ENCODE measurements around the gene MPC1L. TPM values are rescaled to one million over a fixed set of nuclear protein-coding genes. Genes with fewer than 3 reads are reported as not detected.

MPC1L gene
- total RNA-seq, 4 donors from 2014 or later: not detected

DNA sequence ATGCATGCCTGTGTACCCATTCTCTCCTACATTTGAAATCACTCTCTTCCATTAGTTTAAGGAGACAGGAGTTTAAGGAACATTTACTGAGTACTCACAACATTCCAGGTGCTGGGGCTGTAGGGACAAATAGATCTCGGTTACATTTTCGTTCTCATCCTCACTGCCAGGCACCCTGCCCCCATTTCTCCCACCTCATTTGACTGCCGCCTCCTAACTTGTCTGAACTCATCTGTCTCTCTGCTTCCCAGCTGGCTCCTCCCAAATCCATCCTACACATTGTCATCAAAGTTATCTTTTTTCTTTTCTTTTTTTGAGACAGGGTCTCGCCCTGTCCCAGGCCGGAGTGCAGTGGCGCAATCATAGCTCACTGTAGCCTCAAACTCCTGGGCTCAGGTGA, 19.8 kb upstream of the MPC1L start:
- intact Hi-C loops (cut with DNase I; ENCODE audit: low total_unique reads): no loop called here
- no peak overlapping the region for H3K27ac ChIP-seq
- DNase-seq: no peak
- no peaks in the 10 kb centered on the region for H3K27me3 ChIP-seq
- H3K9me3 ChIP-seq: no peaks in the 10 kb centered on the region
- H3K4me1 ChIP-seq: no peaks in the 10 kb centered on the region
- TF ChIP-seq, protein P1, sequence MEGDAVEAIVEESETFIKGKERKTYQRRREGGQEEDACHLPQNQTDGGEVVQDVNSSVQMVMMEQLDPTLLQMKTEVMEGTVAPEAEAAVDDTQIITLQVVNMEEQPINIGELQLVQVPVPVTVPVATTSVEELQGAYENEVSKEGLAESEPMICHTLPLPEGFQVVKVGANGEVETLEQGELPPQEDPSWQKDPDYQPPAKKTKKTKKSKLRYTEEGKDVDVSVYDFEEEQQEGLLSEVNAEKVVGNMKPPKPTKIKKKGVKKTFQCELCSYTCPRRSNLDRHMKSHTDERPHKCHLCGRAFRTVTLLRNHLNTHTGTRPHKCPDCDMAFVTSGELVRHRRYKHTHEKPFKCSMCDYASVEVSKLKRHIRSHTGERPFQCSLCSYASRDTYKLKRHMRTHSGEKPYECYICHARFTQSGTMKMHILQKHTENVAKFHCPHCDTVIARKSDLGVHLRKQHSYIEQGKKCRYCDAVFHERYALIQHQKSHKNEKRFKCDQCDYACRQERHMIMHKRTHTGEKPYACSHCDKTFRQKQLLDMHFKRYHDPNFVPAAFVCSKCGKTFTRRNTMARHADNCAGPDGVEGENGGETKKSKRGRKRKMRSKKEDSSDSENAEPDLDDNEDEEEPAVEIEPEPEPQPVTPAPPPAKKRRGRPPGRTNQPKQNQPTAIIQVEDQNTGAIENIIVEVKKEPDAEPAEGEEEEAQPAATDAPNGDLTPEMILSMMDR (IDR thresholded peaks at IDR 0.05): no peak
- TF ChIP-seq POLR2A (IDR thresholded peaks at IDR 0.05): no peak
- no peak overlapping the region for H3K4me3 ChIP-seq
- no peaks in the 10 kb centered on the region for H3K36me3 ChIP-seq

DNA sequence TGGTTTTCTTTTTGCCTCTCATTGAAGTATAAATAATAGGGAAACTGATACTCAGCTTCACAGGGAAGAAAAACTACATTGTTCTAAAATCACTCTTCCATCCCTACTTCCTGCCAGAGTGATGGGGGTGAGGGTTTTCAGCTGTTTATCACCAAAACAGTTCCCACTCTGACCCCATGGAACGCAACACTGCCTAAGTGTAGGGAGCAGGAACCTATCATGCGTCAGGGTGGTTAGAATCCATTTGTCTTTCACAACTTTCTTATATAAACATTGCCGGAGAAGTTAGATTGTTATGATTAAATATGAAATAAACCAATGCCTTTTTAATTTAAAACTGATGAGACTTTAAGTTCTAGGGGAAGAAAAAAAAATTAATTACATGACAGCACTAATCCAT, 15.8 kb upstream of the MPC1L start:
- intact Hi-C loops (cut with DNase I; ENCODE audit: low total_unique reads): no loop called here
- no peak for DNase-seq
- Histone ChIP-seq H3K36me3 (no peaks in the 10 kb centered on the region), H3K4me3 (no peak overlapping the region), H3K27me3 (no peaks in the 10 kb centered on the region), H3K4me1 (no peaks in the 10 kb centered on the region), H3K27ac (no peak overlapping the region), H3K9me3 (no peaks in the 10 kb centered on the region)
- no peak for TF ChIP-seq POLR2A (IDR thresholded peaks at IDR 0.05)
- TF ChIP-seq, protein P1 (IDR thresholded peaks at IDR 0.05): no peak

DNA sequence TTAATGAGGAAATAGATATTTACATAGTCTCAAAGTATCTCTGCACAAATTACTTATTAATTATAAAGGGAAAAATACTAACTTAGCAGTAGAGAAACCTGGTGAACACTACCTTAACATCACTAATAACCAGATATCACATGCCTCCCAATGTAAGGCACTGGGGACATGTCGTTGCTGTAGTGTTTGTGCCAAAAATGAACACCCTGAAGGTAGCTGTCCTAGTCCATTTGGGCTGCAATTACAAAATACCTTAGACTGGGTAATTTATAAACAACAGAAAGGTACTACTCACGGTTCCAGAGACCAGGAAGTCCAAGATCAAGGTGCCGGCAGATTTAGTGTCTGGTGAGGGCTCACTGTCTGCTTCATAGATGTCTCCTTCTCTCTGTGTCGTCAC, 10.7 kb upstream of the MPC1L start:
- intact Hi-C loops (cut with DNase I; ENCODE audit: low total_unique reads): no loop called here
- no peaks in the 10 kb centered on the region for H3K9me3 ChIP-seq
- no peaks in the 10 kb centered on the region for H3K4me1 ChIP-seq
- no peak for TF ChIP-seq POLR2A (IDR thresholded peaks at IDR 0.05)
- TF ChIP-seq, protein P1 (IDR thresholded peaks at IDR 0.05): no peak
- no peaks in the 10 kb centered on the region for H3K36me3 ChIP-seq
- no peak overlapping the region for H3K4me3 ChIP-seq
- peaks cover 0 to 6% of the 10 kb centered on the region in 2 donors for H3K27me3 ChIP-seq
- no peak overlapping the region for H3K27ac ChIP-seq
- DNase-seq: no peak

DNA sequence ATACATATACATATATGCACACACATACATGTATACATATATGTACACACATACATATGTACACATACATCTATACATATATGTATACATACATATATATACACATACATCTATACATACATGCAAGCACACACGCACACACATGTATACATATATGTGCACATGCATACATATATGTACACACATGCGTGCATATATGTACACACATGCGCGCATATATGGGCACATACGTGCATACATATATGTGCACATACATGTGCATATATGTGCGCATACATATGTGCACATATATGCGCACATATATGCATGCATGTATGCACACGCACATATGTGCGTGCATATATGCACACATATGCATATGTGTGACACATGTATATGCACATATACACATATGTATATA, 7.3 kb upstream of the MPC1L start:
- no peaks in the 10 kb centered on the region for H3K9me3 ChIP-seq
- no peak overlapping the region for H3K4me3 ChIP-seq
- H3K36me3 ChIP-seq: no peaks in the 10 kb centered on the region
- H3K27ac ChIP-seq: no peak overlapping the region
- no peak for DNase-seq
- peaks cover 0 to 6% of the 10 kb centered on the region in 2 donors for H3K27me3 ChIP-seq
- no peak for TF ChIP-seq POLR2A (IDR thresholded peaks at IDR 0.05)
- TF ChIP-seq, protein P1 (IDR thresholded peaks at IDR 0.05): no peak
- intact Hi-C loops (cut with DNase I; ENCODE audit: low total_unique reads): no loop called here
- no peaks in the 10 kb centered on the region for H3K4me1 ChIP-seq

DNA sequence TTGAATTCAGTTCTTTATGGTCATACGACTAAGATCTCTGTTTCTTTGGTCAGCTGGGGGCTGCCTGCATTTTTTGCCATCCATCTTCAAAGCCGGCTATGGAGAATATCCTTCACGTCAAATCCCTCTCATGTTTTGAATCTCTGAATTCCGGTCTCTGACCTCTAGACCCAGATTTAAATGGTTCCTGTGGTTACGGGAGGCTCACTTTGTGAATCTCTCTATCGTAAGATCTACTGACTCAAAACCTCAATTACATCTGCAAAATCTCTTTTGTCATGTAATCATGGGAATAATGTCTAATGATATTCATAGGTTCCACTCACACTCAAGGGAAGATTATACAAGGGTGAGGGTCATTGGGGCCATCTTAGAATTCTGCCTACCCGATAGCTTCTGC, 5.7 kb upstream of the MPC1L start:
- TF ChIP-seq POLR2A (IDR thresholded peaks at IDR 0.05): no peak
- TF ChIP-seq, protein P1 (IDR thresholded peaks at IDR 0.05): no peak
- no peaks in the 10 kb centered on the region for H3K9me3 ChIP-seq
- intact Hi-C loops (cut with DNase I; ENCODE audit: low total_unique reads): no loop called here
- peaks cover 0 to 6% of the 10 kb centered on the region in 2 donors for H3K27me3 ChIP-seq
- H3K4me1 ChIP-seq: no peaks in the 10 kb centered on the region
- DNase-seq: no peak
- no peaks in the 10 kb centered on the region for H3K36me3 ChIP-seq
- H3K4me3 ChIP-seq: no peak overlapping the region
- H3K27ac ChIP-seq: no peak overlapping the region
